HCEC 1CT (cell line): ENCODE results near the gene FBXO3.
"Not testable (repeated sequence)": the region's sequence is repeated elsewhere in the genome, so short reads cannot be mapped to it uniquely, and the experiment has no call there.

Experiments
- DNase-seq: peaks from one replicate; pipeline ENCODE4 v3.0.0-alpha.2; 2017

The FBXO3 gene

GRCh38 chr11:33724644-33725035 is 49.7 kb downstream of the FBXO3 start:
- DNase-seq: peak; percentile 52

- DNase-seq: peak; percentile 82
These were observed 51.0 kb downstream of the FBXO3 start for GRCh38 chr11:33723238-33723881.

DNA sequence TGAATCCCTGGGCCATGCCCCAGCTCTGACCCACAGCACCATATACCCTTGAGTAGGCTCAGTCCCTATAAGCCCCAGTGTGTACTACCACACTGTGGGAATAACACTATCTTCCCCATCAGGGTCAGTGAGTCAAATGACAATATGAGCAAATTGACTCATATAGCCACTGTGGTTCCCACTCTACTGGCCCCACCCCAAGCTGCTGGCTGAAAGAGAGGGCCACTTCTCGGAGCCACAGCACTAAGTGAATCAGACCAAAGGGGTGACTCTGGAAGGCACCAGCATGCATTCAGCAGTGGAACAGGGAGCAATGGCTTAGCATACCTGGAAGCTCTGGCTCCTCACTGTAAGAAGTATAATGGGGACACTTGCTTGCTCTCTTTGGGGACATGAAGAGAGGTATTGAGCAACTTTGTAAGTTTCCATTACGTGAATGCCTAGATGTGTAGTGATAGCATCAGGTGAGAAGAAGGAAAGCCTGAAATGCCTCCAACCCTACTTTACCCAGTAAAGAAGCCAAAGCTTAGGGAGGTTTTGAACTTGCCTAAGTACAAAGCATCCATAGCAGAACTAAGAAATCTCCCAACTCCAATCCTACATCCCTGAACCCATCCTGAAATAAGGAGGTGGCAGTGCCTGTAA is 51.6 kb downstream of the FBXO3 start:
- peak; percentile 82 for DNase-seq

DNA sequence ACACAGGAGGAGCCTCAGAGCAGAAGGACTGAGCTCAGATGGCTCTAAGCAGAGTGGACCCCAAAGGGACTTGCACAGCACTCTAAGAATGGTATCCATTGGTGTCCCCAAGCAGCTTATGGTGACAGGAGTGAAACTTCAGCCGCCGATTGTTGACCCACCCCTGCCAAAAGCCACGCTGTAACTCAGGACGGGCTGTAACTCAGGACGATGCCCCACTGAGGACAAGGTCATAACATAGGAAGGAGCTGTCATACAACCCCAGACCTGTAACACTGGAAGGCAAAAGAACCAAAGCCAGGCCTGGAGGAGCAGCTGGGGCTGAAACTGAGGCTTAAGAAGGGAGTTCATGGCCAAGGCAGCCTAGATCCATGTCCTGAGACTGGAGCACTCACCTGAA is 52.3 kb downstream of the FBXO3 start:
- no peak for DNase-seq

DNA sequence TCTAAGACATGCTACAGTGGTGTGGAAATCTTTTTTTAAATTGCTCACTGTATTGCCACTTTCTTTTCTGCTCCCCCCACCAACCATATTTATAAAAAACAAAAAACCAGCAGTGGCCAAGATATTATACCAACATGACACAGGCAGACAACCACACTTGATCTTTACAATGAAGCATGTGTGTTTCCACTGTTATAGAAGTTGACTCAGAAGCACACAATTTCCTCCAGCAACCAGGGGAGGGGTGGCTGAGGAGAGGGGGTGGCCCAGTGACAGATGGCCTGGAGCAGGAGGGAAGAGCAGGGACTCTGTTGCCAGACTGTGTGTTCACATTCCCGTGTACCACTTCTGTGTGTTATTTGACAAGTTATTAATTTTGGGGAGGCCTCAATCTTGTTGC is 52.9 kb downstream of the FBXO3 start:
- peak; percentile 48 for DNase-seq

DNA sequence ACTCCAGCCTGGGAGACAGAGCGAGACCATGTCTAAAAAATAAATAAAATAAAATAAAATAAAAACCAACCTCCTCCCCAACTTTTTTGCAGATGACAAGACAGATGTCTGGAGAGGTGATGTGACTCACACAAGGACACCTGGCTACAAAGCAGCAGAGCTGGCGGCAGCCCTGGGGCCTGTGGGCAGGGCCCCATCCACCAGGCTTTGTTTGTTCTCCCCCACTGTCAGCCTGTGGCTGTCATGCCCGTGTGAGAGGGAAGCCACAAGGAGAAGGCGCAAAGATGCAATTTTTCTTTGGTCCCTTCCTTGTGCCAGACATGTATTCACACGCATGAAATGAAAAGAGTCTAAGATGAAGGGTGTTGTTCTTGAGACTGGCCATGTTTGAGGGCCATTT is 54.7 kb downstream of the FBXO3 start:
- no peak for DNase-seq

DNA sequence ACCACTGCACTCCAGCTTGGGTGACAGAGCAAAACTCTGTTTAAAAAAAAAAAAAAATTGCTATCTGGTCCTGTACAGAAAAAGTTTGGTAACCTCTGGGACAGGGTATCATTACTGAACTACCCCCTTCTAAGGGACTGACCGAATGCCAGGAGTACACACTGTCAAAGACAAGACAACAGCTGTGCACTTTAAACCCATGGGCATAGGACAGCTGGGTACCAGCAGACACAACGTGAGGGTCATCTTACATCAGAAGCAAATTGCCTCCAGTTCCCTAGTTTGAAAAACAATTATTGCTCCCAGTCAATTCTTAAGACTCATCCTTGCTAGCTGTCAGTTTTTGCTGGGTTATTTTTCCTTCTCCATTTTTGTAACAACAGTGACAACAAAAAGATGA is 55.9 kb downstream of the FBXO3 start:
- no peak for DNase-seq

DNA sequence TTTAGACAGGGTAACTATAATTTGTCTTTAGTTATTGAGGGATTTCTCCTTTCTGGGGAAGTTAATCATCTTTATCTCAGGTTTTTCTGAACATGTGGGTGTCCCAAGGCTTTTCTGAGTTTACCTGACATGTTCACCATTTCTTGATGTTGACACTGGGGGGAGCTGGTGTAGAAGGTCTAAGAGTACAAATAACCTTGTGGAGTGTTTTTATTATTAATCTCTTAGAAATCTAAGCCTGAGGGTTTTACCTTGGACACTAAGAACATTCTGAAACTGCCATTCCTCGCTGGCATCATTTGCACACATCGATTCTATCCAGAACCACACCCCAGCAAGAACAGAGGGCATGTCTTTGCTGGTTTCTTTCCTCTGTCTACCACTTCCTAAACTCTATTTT is 58.1 kb downstream of the FBXO3 start:
- DNase-seq: peak; percentile 41

GRCh38 chr11:33713856-33714398 is 60.4 kb downstream of the FBXO3 start:
- no peak for DNase-seq

- DNase-seq: no peak
These were observed 61.0 kb downstream of the FBXO3 start for GRCh38 chr11:33713151-33713855.

DNA sequence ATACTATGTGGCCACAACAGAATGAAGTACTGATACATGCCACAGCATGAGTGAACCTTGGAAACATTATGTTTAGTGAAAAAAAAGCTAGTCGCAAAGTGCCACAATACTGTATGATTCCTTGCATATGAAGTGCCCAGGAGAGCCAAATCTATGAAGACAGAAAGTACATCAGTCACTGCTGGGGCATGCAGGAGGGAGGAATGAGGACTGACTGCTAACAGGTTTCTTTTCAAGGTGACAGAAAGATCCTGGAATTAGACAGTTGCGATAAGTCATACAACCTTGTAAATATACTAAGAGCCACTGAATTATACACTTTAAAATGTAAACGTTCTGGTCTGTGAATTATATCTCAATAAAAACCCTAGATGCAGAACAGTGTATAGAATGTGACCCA is 61.9 kb downstream of the FBXO3 start:
- DNase-seq: no peak

DNA sequence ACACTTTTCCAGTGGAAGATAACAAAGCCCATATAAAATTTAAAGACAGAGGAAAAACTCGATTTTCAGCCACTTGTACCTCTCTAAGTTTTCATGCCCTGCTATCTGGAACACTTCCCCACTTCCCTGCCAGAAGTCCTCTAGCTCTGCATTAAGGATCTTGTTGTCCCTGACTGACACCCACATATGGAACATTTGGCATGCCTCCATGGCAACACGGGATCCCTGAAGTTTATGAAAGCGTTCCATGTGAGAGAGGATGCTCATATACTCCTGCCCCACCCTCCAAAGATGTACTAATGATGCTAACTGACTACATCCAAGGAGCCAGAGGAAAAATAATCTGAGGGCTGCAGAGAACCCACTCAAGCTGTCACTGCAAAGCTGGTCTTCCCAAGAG is 64.9 kb downstream of the FBXO3 start:
- DNase-seq: no peak

DNA sequence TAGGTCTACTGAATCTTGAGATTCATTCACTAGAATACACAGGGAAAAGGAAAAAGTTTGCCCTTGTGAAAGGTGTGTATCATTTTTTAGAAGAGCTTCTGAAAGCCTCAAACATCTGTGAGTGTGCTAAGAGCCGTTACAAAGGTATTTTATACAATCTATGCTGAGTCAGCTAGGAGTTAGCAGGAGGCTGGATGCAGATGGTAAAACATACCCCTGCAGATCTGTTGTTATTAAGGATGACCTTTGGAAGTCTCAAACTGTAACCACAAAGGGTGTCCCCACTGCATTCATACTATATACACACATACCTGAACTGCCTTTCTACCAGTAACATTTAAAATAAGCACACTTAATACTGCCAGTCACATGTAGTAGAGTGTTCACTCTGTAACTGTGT is 65.3 kb downstream of the FBXO3 start:
- DNase-seq: no peak

GRCh38 chr11:33707831-33708230 is 66.5 kb downstream of the FBXO3 start:
- DNase-seq: not testable (repeated sequence)

DNA sequence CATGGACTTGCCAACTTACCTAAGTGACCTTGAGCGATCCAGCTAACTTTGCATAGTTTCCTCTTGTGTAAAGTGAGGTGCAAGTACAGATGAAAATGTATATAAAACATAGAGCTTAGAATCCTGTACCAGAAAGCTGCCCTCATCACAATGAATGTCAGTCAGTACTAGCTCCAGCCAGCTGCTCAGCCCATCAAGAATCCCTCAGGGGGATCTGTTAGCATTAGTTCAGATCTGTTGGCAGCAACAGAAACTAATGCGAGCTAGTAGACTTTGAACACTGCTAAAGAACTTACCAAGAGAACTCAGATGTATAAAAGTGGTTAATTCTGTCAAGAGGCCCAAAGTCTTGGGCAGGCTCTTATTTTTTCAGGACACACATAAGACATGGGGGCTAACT is 67.4 kb downstream of the FBXO3 start:
- no peak for DNase-seq

DNA sequence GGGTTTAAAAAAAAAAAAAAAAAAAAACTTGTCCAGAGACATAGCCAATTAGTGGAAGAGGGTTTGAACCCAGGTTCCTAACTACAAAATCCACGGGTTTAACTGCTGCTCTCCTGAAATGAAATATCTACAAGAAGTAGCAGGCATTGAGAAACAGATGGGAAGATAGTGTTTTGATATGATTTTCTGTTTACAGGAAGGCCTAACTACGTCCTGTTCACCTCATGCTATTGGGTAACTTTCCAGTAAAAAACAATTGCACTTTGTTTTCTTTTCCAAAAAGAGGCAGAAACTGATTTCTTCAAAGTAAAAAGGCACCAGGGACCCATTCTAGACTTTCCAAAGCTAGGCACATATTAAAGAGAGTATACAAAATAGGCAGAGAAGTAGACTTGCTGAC is 67.8 kb downstream of the FBXO3 start:
- DNase-seq: no peak

DNA sequence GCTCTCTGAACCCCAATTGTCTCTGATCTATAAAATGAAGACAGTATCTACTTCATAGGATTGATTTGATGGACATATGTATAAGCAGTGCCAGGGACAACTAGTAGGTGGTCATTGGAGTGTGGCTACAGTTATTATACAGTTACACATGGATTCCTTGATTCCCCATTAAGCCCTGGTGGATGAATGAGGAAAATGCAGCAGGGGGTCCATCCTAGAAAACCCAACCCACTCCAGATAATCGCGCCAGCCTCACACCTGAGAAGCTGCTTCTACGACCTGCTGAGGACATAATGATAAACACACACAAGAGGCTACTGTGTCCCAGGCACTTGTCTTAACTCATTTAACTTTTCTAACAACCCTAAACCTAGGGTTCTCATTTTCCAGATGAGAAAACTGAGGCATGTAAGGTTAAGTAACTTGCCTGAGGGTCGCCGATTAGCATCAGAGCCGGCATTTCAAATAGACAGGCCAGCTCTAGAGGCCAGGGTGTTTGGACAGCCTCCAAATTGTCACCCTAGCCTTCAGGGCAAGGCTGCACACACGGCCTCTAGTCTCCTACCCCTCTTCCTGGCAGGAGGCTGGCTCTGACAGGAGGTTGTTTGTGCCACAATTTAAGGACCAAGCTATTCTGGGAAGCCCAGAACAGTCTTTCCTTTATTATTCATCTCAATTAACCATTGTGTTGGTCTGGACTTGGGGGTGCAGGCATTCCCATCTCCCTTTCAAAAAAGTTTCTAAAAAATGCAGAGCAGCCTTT is 69.9 kb downstream of the FBXO3 start:
- DNase-seq: no peak

DNA sequence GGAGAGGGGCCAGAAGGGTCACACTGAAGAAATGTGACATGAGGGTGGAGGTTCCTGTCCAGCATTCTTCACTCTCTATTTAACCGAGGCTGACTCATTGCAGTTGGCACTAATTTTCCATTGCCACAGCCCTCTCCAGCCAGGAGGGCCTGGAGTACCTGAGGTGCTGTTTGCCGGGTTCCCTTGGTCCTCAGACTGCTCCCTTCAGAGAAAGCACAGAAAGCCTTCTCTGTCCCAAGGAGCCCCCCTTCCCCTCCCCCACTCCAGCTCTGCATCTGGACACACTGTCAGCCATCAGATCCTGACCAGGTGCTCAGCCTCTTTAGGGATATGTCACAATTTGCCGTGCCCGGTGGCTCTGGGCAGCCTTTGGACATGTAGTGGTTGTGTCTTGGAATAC is 70.5 kb downstream of the FBXO3 start:
- DNase-seq: no peak

- no peak for DNase-seq
These were observed 71.1 kb downstream of the FBXO3 start for GRCh38 chr11:33703234-33703633.

DNA sequence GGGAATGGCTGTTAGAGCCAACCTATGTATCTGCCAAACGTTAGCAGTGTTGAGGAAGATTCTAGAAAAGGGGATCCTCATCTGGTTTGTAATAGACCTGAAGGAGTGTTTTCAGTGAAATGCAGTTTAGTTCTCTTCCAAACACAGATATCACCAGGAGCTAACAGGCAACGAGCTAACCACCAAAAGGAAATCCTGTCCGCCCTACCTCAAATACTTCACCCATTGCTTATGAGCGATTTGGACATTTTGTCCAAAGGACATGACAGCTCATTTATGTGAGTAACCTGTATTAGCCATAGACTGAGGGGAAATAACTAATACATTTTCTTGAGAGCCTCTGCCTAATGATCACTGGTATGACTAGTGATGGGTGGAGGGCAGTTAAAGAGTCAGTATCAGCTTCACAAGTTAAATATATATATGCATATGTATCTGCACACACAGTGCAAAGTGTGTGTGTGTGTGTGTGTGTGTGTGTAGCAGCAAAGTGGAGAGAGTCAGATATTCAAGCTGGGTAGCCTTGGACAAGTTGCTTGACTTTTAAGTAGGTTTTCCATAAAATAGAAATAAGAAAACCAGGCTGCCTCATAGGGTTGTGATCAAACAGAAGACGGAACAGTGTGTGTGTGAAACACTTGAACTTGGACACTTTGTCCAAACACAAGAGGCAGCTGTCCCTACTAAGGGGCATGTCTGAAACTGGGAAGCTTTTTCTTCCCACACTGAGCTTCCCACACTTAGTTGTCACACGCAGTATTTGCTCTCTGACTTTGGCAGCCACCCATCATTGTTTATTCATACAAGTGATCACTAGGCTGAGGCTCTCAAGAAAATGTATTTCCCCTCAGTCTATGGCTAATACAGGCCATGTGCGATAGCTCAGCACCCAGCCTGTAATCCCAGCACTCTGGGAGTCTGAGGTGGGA is 72.8 kb downstream of the FBXO3 start:
- peak; percentile 77 for DNase-seq

DNA sequence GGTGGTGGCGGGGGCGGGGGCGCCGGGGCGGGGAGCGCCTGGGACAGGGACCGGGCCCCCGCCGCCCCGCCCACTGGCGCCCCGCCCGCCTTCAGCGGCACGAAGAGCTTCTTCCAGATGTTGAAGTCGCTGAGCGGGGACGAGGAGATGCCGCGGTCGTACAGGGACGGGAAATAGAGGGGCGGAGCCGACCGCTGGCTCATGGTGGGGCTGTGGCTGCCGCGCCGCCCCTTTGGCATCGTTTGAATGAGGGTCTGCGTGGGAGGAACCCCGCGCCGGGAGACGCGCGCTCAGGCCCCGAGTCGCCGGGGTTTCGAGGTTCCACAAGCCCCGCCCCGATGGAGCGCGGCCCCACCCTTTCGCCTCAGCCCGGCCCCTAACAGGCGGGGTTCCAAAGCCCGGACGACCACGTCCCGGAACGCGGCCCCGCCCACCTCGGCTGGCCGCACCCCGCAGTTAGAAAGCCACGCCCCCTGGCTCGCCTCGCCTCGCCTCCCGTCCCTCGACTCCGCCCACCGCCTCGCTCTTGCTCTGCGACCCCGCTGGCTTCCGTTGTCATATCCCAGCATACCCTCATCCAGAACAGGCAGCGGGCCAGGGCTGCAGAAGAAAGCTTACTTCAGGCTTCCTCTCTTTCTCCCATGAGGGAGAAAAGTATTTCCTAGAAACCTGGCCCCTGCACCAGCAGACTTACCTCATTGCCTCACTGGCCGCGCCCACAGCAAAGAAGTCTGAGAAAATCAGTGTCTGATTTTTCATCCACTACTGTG is 73.6 kb downstream of the FBXO3 start, which contains the start of gene C11orf91:
Gene C11orf91 (minus strand): TSS at position 325 of the 770 bp plus-strand sequence. CDS start 86 bp downstream, at position 239.
- DNase-seq: peak; percentile 91
